ENCODE results near the gene PGM1. TPM values are rescaled to one million over a fixed set of nuclear protein-coding genes. Genes with fewer than 3 reads are reported as not detected.

The PGM1 gene
- total and polyA plus RNA-seq, 9 of the 15 experiments (the other 6 are each of a cell fraction or from before 2014, with no cell fraction given): 0.03 to 0.31 (median 0.09) TPM; not detected in 5

GRCh38 chr1:63638875-63639274 lies 45.7 kb downstream of the PGM1 start:
- ChIA-PET CTCF (ENCODE audit: low intra/inter-chr PET ratio) (no interaction called here), POLR2A (no interaction called here)
- Histone ChIP-seq H3K36me3 (ENCODE audit: control insufficient read depth, insufficient read depth, low read length) (no peaks in the 10 kb centered on the region), H2AFZ (ENCODE audit: low read depth, low read length) (no peak overlapping the region), H3K9me3 (replicated peaks; ENCODE audit: control insufficient read depth, insufficient read depth, low read depth, low read length) (no peaks in the 10 kb centered on the region), H3K27ac (ENCODE audit: extremely low read depth, low read depth, low read length) (no peak overlapping the region), H3K4me3 (no peak overlapping the region), H3K9me1 (ENCODE audit: control insufficient read depth, insufficient read depth, low read length) (no peaks in the 10 kb centered on the region), H4K20me1 (replicated peaks; ENCODE audit: control insufficient read depth, insufficient read depth, low read length) (no peaks in the 10 kb centered on the region), H3K4me2 (ENCODE audit: insufficient read depth, low read length) (no peak overlapping the region), H3K9ac (ENCODE audit: insufficient read depth in 1 of 2, low read depth in 2 of 2, low read length in 2 of 2) (no peak overlapping the region), H3K4me1 (replicated peaks in 1 of 2; ENCODE audit: control insufficient read depth in 2 of 2, insufficient read depth in 2 of 2, low read length in 2 of 2) (no peaks in the 10 kb centered on the region), H3K27me3 (ENCODE audit: control insufficient read depth in 2 of 2, insufficient read depth in 2 of 2, low read length in 2 of 2) (peaks cover 5 to 16% of the 10 kb centered on the region in 2 experiments; a peak in 3 of 5 replicates), H3K79me2 (ENCODE audit: control insufficient read depth, insufficient read depth, low read length) (no peaks in the 10 kb centered on the region)
- DNase-seq (ENCODE audit: extremely low read depth in 1 of 4, low spot score in 3 of 4) (no peak), FAIRE-seq (no peak), ATAC-seq (no peak)
- no TSS peak for BruUV-seq (replicated peaks)
- 0% methylated on average over 8 of the region's 8 CpGs for WGBS (ENCODE audit: insufficient coverage, low coverage, missing lambda C conversion rate)
- in situ Hi-C loops (cut with MboI): no loop called here
- intact Hi-C loops (cut with micrococcal nuclease): no loop called here
- TF ChIP-seq DEAF1 (CRISPR knock-in tag; IDR thresholded peaks at IDR 0.05): no peak
- TF ChIP-seq CUX1 (CRISPR knock-in tag; IDR thresholded peaks at IDR 0.05): no peak
- no peak for TF ChIP-seq ELK3 (CRISPR knock-in tag; IDR thresholded peaks at IDR 0.05)
- no peak for TF ChIP-seq RBBP5 (IDR thresholded peaks at IDR 0.05; ENCODE audit: borderline replicate concordance, insufficient read depth, low read length, poor library complexity, severe bottlenecking)
- no peak for TF ChIP-seq SNAPC5 (CRISPR knock-in tag; IDR thresholded peaks at IDR 0.05)
- no peak for TF ChIP-seq RCOR1 (IDR thresholded peaks at IDR 0.05; ENCODE audit: borderline replicate concordance in 1 of 2, low read depth in 2 of 2, low read length in 2 of 2)
- TF ChIP-seq RB1 (IDR thresholded peaks at IDR 0.05; ENCODE audit: low read depth): no peak
- no peak for TF ChIP-seq TAF7 (tag; IDR thresholded peaks at IDR 0.05)
- TF ChIP-seq C11orf30 (IDR thresholded peaks at IDR 0.05; ENCODE audit: low read depth): no peak
- no peak for TF ChIP-seq ZNF551 (CRISPR knock-in tag; IDR thresholded peaks at IDR 0.05)
- TF ChIP-seq THRA (IDR thresholded peaks at IDR 0.05): no peak
- no peak for TF ChIP-seq RAD21 (CRISPR knock-in tag; conservative IDR thresholded peaks at IDR 0.05 in 1 of 2, IDR thresholded peaks at IDR 0.05 in 1 of 2)
- TF ChIP-seq TARDBP (IDR thresholded peaks at IDR 0.05): no peak
- no peak for TF ChIP-seq CEBPB (tag; IDR thresholded peaks at IDR 0.05)

Measured in K562 (cell line).